NCI-H2107 treated with DMSO at 0.1 percent for 48 hours (cell line): ENCODE data around the gene LIPE.
"Not testable (repeated sequence)": the region's sequence is repeated elsewhere in the genome, so short reads cannot be mapped to it uniquely, and the experiment has no call there.

Experiments
- DNase-seq: peaks from one replicate; lab custom pipeline; 2025; ENCODE audit not compliant: unreplicated experiment; lab: John Stamatoyannopoulos, UW

Gene LIPE

GRCh38 chr19:42450314-42450934 is 23.2 kb upstream of the LIPE start:
- DNase-seq: peak; percentile 54

- not testable (repeated sequence) for DNase-seq
Measured at GRCh38 chr19:42448306-42448705, 21.1 kb upstream of the LIPE start.

- DNase-seq: no peak
Measured at GRCh38 chr19:42445948-42446347, 18.8 kb upstream of the LIPE start.

GRCh38 chr19:42443944-42444398 is 16.8 kb upstream of the LIPE start:
- DNase-seq: no peak

- no peak for DNase-seq
Measured at GRCh38 chr19:42442833-42443232, 15.6 kb upstream of the LIPE start, which contains the start of gene CXCL17. CXCL17 (minus strand) TSS chr19:42442946; CDS start chr19:42442832, 114 bp downstream.

GRCh38 chr19:42441049-42441445 is 13.9 kb upstream of the LIPE start:
- no peak for DNase-seq

- DNase-seq: peak; percentile 26
Measured at GRCh38 chr19:42440357-42441048, 13.3 kb upstream of the LIPE start.

- DNase-seq: peak; percentile 39
Measured at GRCh38 chr19:42436006-42436405, 8.8 kb upstream of the LIPE start.

GRCh38 chr19:42435316-42435715 is 8.1 kb upstream of the LIPE start:
- DNase-seq: no peak

GRCh38 chr19:42433503-42434260 is 6.5 kb upstream of the LIPE start:
- peak; percentile 60 for DNase-seq

GRCh38 chr19:42431486-42431885 is 4.3 kb upstream of the LIPE start:
- no peak for DNase-seq

- DNase-seq: no peak
Measured at GRCh38 chr19:42428676-42429075, 1.5 kb upstream of the LIPE start.

GRCh38 chr19:42426643-42427042 is 545 bp downstream of the LIPE start:
- DNase-seq: peak; percentile 66

- DNase-seq: no peak
Measured at GRCh38 chr19:42424712-42425131, 2.5 kb downstream of the LIPE start.

GRCh38 chr19:42424345-42424707 is 2.9 kb downstream of the LIPE start:
- no peak for DNase-seq

GRCh38 chr19:42423462-42424344 is 3.5 kb downstream of the LIPE start:
- peak; percentile 24 for DNase-seq

- DNase-seq: peak; percentile 42
Measured at GRCh38 chr19:42422901-42423461, 4.2 kb downstream of the LIPE start.

- DNase-seq: no peak
Measured at GRCh38 chr19:42422092-42422900, 4.9 kb downstream of the LIPE start.

GRCh38 chr19:42421591-42422031 is 5.6 kb downstream of the LIPE start:
- DNase-seq: no peak

GRCh38 chr19:42421101-42421500 is 6.1 kb downstream of the LIPE start:
- DNase-seq: no peak
